GM19452 (cell line): ENCODE measurements around the gene TUNAR.

Experiments
- ATAC-seq: cut with Tn5 transposase; IDR thresholded peaks from one replicate; pipeline ENCODE4 v1.9.1; 2021; ENCODE audit not compliant: unreplicated experiment

TUNAR gene

GRCh38 chr14:95911456-95911855 is 34.8 kb downstream of the TUNAR start:
- ATAC-seq, result no peak

GRCh38 chr14:95915330-95915729 is 38.7 kb downstream of the TUNAR start:
- ATAC-seq, result no peak

- no peak for ATAC-seq
Observed at GRCh38 chr14:95918466-95918865, 41.8 kb downstream of the TUNAR start.

- no peak for ATAC-seq
Observed at GRCh38 chr14:95920769-95921438, 44.3 kb downstream of the TUNAR start.

GRCh38 chr14:95922080-95922479 is 45.4 kb downstream of the TUNAR start:
- ATAC-seq, result no peak

- ATAC-seq, result no peak
Observed at GRCh38 chr14:95928751-95929150, 52.1 kb downstream of the TUNAR start.

GRCh38 chr14:95931384-95931783 is 54.8 kb downstream of the TUNAR start:
- no peak for ATAC-seq

- ATAC-seq, result no peak
Observed at GRCh38 chr14:95935228-95935822, 58.7 kb downstream of the TUNAR start.

GRCh38 chr14:95936041-95936440 is 59.4 kb downstream of the TUNAR start:
- no peak for ATAC-seq

- no peak for ATAC-seq
Observed at GRCh38 chr14:95939335-95939734, 62.7 kb downstream of the TUNAR start.

GRCh38 chr14:95941897-95942296 is 65.3 kb downstream of the TUNAR start:
- no peak for ATAC-seq

- no peak for ATAC-seq
Observed at GRCh38 chr14:95943699-95944098, 67.1 kb downstream of the TUNAR start.

GRCh38 chr14:95944462-95944861 is 67.8 kb downstream of the TUNAR start:
- no peak for ATAC-seq

- no peak for ATAC-seq
Observed at GRCh38 chr14:95946867-95947266, 70.2 kb downstream of the TUNAR start.

GRCh38 chr14:95948558-95948981 is 71.9 kb downstream of the TUNAR start:
- no peak for ATAC-seq

- ATAC-seq, result no peak
Observed at GRCh38 chr14:95951359-95951758, 74.7 kb downstream of the TUNAR start.

GRCh38 chr14:95953111-95953724 is 76.6 kb downstream of the TUNAR start:
- ATAC-seq, result no peak

- no peak for ATAC-seq
Observed at GRCh38 chr14:95956601-95957460, 80.2 kb downstream of the TUNAR start.

GRCh38 chr14:95958105-95958504 is 81.5 kb downstream of the TUNAR start:
- ATAC-seq, result no peak

GRCh38 chr14:95959317-95959716 is 82.7 kb downstream of the TUNAR start:
- no peak for ATAC-seq

GRCh38 chr14:95961481-95961880 is 84.8 kb downstream of the TUNAR start:
- no peak for ATAC-seq

GRCh38 chr14:95964901-95965300 is 88.3 kb downstream of the TUNAR start:
- no peak for ATAC-seq
